HS-5 (cell line): ENCODE results near the gene CD63.

Experiments
- DNase-seq: peaks from one replicate; pipeline ENCODE4 v3.0.0-alpha.2; 2012; ENCODE audit warnings: low read depth

The CD63 gene

GRCh38 chr12:55704824-55705718, 23.7 kb downstream of the CD63 start:
- no peak for DNase-seq

- no peak for DNase-seq
These were observed 24.7 kb downstream of the CD63 start for GRCh38 chr12:55703901-55704761.

GRCh38 chr12:55703288-55703687, 25.5 kb downstream of the CD63 start:
- no peak for DNase-seq

GRCh38 chr12:55702861-55703260, 25.9 kb downstream of the CD63 start:
- no peak for DNase-seq

- DNase-seq, result no peak
These were observed 28.4 kb downstream of the CD63 start for GRCh38 chr12:55700255-55701018.

GRCh38 chr12:55699471-55700055, 29.2 kb downstream of the CD63 start:
- no peak for DNase-seq

- DNase-seq, result no peak
These were observed 29.8 kb downstream of the CD63 start for GRCh38 chr12:55698965-55699364.

- no peak for DNase-seq
These were observed 30.4 kb downstream of the CD63 start for GRCh38 chr12:55698241-55698955.

- no peak for DNase-seq
These were observed 31.1 kb downstream of the CD63 start for GRCh38 chr12:55697686-55698085.

- no peak for DNase-seq
These were observed 31.9 kb downstream of the CD63 start for GRCh38 chr12:55696796-55697462.

- no peak for DNase-seq
These were observed 32.7 kb downstream of the CD63 start for GRCh38 chr12:55696141-55696540.

GRCh38 chr12:55695349-55695748, 33.5 kb downstream of the CD63 start:
- DNase-seq, result no peak

GRCh38 chr12:55694651-55695050, 34.2 kb downstream of the CD63 start:
- DNase-seq, result no peak

- no peak for DNase-seq
These were observed 34.7 kb downstream of the CD63 start for GRCh38 chr12:55694188-55694515.

GRCh38 chr12:55693323-55694187, 35.3 kb downstream of the CD63 start:
- DNase-seq, result no peak

- no peak for DNase-seq
These were observed 36.0 kb downstream of the CD63 start for GRCh38 chr12:55692631-55693322.

- DNase-seq, result no peak
These were observed 39.8 kb downstream of the CD63 start for GRCh38 chr12:55688716-55689655.

- DNase-seq, result no peak
These were observed 41.1 kb downstream of the CD63 start for GRCh38 chr12:55687746-55688145.
